Ramos (cell line): ENCODE measurements around the gene RPS18.

ENCODE experiments used
- in situ Hi-C: fragments of 300-500 bp; cut with MboI; formaldehyde crosslinking; loops from one replicate; pipeline ENCODE4 v1.14.3; 2022; ENCODE audit warnings: low sequenced_read_pairs; ENCODE audit not compliant: unreplicated experiment

RPS18 gene

GRCh38 chr6:33288921-33289783 lies 17.3 kb downstream of the RPS18 start, which contains the start of the genes PFDN6 and WDR46:
PFDN6 (plus strand) TSS chr6:33289601; CDS start chr6:33289857, 256 bp downstream.
WDR46 (minus strand) TSS chr6:33289239; CDS start chr6:33289170, 69 bp downstream.
- in situ Hi-C loops: no loop called here

GRCh38 chr6:33289784-33290315 lies 18.0 kb downstream of the RPS18 start:
- in situ Hi-C loops: no loop called here

GRCh38 chr6:33290459-33290858 lies 18.6 kb downstream of the RPS18 start:
- in situ Hi-C loops: no loop called here

GRCh38 chr6:33292996-33293682 lies 21.3 kb downstream of the RPS18 start:
- in situ Hi-C loops: no loop called here

GRCh38 chr6:33294086-33294823 lies 22.4 kb downstream of the RPS18 start:
- in situ Hi-C loops: no loop called here

- in situ Hi-C loops: no loop called here
Measured at GRCh38 chr6:33295621-33296369, 23.9 kb downstream of the RPS18 start.

GRCh38 chr6:33296797-33297405 lies 25.0 kb downstream of the RPS18 start:
- in situ Hi-C loops: no loop called here

GRCh38 chr6:33297406-33297955 lies 25.6 kb downstream of the RPS18 start:
- in situ Hi-C loops: no loop called here

GRCh38 chr6:33297956-33298772 lies 26.3 kb downstream of the RPS18 start:
- in situ Hi-C loops: no loop called here

- in situ Hi-C loops: no loop called here
Measured at GRCh38 chr6:33298773-33299236, 26.9 kb downstream of the RPS18 start, which contains the start of gene RGL2. RGL2 (minus strand) TSS chr6:33298942; CDS start chr6:33298610, 332 bp downstream.

GRCh38 chr6:33299237-33299944 lies 27.5 kb downstream of the RPS18 start:
- in situ Hi-C loops: no loop called here

GRCh38 chr6:33301877-33302276 lies 30.0 kb downstream of the RPS18 start:
- in situ Hi-C loops: no loop called here

GRCh38 chr6:33304216-33304615 lies 32.3 kb downstream of the RPS18 start:
- in situ Hi-C loops: no loop called here

GRCh38 chr6:33305052-33305451 lies 33.2 kb downstream of the RPS18 start:
- in situ Hi-C loops: no loop called here

GRCh38 chr6:33306356-33306755 lies 34.5 kb downstream of the RPS18 start:
- in situ Hi-C loops: no loop called here

- in situ Hi-C loops: no loop called here
Measured at GRCh38 chr6:33312361-33313104, 40.7 kb downstream of the RPS18 start.
